Psoas muscle (tissue), 8 donors: Measurements from ENCODE around the gene PLCG2. TPM values are rescaled to one million over a fixed set of nuclear protein-coding genes. Genes with fewer than 3 reads are reported as not detected.

Experiments
- ATAC-seq, 4 donors: fragments of 200-7000 bp; cut with Tn5 transposase; one replicate each; pipeline ENCODE4 v1.9.1; 2020; ENCODE audit warnings: moderate library complexity in 3 of 4, mild to moderate bottlenecking in 2 of 4
- DNase-seq, 2 donors: peaks; one replicate each; pipeline ENCODE4 v3.0.0-alpha.2; 2020
- H3K27ac ChIP-seq: fragments of 200-600 bp; one replicate; pipeline ENCODE4 v1.8.0; 2022
- H3K27me3 ChIP-seq, 3 donors: fragments of 200-600 bp in 1 of 3; one replicate each; pipeline versions ENCODE4 v1.6.1 to v1.8.0; 2013 to 2022; ENCODE audit warnings: low read length in 2 of 3, mild to moderate bottlenecking in 2 of 3, moderate library complexity in 1 of 3; ENCODE audit not compliant: insufficient read depth in 3 of 3
- H3K36me3 ChIP-seq, 2 donors: fragments of 200-600 bp in 1 of 2; one replicate each; pipeline versions ENCODE4 v1.6.1 to v1.8.0; 2013 to 2022; ENCODE audit warnings: low read depth in 1 of 2, mild to moderate bottlenecking in 1 of 2, moderate library complexity in 1 of 2; ENCODE audit not compliant: insufficient read depth in 1 of 2
- H3K4me1 ChIP-seq: fragments of 200-600 bp; one replicate; pipeline ENCODE4 v1.8.0; 2022
- H3K4me3 ChIP-seq: fragments of 200-600 bp; one replicate; pipeline ENCODE4 v1.8.0; 2022; ENCODE audit warnings: mild to moderate bottlenecking
- H3K9me3 ChIP-seq: fragments of 200-600 bp; one replicate; pipeline ENCODE4 v1.8.0; 2022
- WGBS, 3 donors: extraction: QIAGEN DNeasy Blood & Tissue Kit; methylation state at CpG; one replicate each; pipeline versions ENCODE4 v1.1.6 to v1.1.7; 2013; 5-methylcytosine and 5-hydroxymethylcytosine counted together
- intact Hi-C, 2 donors: fragments of 100-400 bp; cut with DNase I; formaldehyde crosslinking; loops; one replicate each; pipeline versions ENCODE4 v1.11.0 to v1.14.2; 2022
- polyA plus RNA-seq, 3 donors: library from polyadenylated mRNA; stranded (reverse); fragments of 200-250 nt; gene quantifications; one replicate each; pipeline ENCODE4 v1.2.3, GENCODE V29; 2013
- total RNA-seq, 4 donors: library from RNA; stranded (reverse); fragmentation: NEBNext Ultra II Directional in 2 of 4; extraction: Animal tissue kit (Norgen Biotek cat#: 25700) in 2 of 4; gene quantifications; one replicate each; pipeline versions ENCODE4 v1.2.1 to v1.2.4, GENCODE V29; 2021 to 2023
- TF ChIP-seq, protein P1 (sequence below): fragments of 200-600 bp; IDR thresholded peaks from one replicate; pipeline ENCODE4 v1.8.0; 2022; ENCODE audit warnings: antibody characterized with exemption
- donor health status: healthy with polysubstance abuse.
- donor health status: DM: no; HTN: no; CAD: no; lungs with moderate emphysema.
- donor health status: Bipolar disorder and iron deficiency.
- donor health status: healthy.
- donor health status: DM: yes; HTN: yes; CAD: no.
- donor health status: DM: no; HTN: no; CAD: no.
- donor health status: DM: no; HTN: no; CAD: no.
- donor health status: DM: yes; HTN: yes; CAD: no.

The PLCG2 gene
- total and polyA plus RNA-seq, 7 donors: 0.96 to 4.8 (median 2.5) TPM

DNA sequence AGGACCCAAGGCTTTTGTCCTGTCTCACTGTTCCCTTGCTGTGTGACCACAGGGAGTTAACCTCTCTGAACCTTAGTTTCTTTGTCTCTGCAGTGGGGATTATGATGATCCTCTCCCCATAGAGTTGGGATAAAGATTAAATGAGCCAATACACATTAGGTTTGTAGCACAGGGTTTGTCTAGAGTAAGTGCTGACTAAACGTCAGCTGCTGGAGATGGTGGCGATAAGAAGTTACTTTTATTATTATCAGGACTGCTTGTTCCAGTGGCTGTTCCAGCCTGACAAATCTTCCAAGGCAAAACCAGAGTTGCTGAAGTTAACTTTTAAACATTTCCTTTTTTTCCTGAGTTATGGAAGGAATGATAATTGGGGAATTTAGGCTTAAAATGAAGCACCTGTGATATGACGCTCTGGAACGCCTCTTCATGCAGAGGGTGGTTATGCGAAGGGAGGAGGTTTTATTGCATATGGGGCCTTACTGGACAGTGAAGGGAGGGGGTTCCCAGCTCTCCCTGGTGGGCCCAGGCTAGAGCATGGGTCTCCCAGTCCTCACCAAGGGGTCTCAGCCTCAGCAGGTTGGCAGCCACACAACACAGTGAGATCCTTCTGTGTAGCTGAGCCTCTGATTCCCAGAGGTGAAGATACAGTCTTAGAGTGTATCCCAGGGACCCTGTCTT lies 35.8 kb downstream of the PLCG2 start:
- H3K4me3 ChIP-seq: no peak overlapping the region
- TF ChIP-seq, protein P1, sequence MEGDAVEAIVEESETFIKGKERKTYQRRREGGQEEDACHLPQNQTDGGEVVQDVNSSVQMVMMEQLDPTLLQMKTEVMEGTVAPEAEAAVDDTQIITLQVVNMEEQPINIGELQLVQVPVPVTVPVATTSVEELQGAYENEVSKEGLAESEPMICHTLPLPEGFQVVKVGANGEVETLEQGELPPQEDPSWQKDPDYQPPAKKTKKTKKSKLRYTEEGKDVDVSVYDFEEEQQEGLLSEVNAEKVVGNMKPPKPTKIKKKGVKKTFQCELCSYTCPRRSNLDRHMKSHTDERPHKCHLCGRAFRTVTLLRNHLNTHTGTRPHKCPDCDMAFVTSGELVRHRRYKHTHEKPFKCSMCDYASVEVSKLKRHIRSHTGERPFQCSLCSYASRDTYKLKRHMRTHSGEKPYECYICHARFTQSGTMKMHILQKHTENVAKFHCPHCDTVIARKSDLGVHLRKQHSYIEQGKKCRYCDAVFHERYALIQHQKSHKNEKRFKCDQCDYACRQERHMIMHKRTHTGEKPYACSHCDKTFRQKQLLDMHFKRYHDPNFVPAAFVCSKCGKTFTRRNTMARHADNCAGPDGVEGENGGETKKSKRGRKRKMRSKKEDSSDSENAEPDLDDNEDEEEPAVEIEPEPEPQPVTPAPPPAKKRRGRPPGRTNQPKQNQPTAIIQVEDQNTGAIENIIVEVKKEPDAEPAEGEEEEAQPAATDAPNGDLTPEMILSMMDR: no peak
- ATAC-seq (no peak), DNase-seq (no peak)
- intact Hi-C loops: no loop called here
- WGBS, 3 donors: 32 to 39% (median 38%) methylated on average over 5 of the region's 5 CpGs
- peaks cover 0 to 2% (median 0%) of the 10 kb centered on the region in 3 donors for H3K27me3 ChIP-seq
- no peaks in the 10 kb centered on the region for H3K4me1 ChIP-seq
- H3K9me3 ChIP-seq: no peaks in the 10 kb centered on the region
- H3K36me3 ChIP-seq: no peaks in the 10 kb centered on the region
- H3K27ac ChIP-seq: no peak overlapping the region

DNA sequence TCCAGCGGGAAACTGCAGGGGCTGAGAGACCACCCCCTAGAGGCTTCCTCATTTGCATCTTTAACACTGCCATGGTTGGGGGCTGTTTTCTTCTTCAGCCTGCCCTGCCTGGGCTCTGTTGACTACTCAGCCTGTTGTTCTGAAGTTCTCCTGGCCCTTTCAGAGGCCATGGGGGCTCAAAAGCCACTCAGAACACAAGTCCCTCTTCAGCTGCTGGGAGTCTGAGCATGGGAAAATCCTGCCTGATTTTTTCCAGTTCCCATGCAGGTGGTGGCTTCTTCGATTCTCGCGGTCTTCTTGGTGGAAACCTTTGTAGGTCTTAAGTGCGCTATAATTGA lies 36.3 kb downstream of the PLCG2 start:
- no peak for DNase-seq
- 64 to 65% (median 65%) methylated on average over 5 of the region's 5 CpGs for whole genome bisulfite sequencing, 3 donors
- TF ChIP-seq, protein P1: no peak

DNA sequence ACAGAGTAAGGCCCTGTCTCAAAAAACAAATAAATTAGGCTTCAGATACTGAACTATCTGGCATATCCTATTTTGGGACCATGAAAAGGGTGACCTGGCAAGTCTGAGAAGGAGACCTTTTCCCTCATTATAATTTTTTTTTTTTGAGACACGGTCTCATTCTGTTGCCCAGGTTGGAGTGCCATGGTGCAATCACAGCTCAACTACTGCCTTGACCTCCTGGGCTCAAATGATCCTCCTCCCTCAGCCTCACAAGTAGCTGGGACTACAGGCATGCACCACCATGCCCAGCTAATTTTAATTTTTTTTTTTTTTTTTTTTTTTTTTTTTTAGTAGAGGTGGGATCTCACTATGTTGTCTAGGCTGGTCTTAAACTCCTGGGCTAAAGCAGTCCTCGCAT lies 37.3 kb downstream of the PLCG2 start:
- H3K27me3 ChIP-seq: peaks cover 0 to 4% (median 0%) of the 10 kb centered on the region in 3 donors
- H3K27ac ChIP-seq: no peak overlapping the region
- ATAC-seq (no peak), DNase-seq (no peak)
- intact Hi-C loops: no loop called here
- no peak overlapping the region for H3K4me3 ChIP-seq
- no peaks in the 10 kb centered on the region for H3K9me3 ChIP-seq
- TF ChIP-seq, protein P1: no peak
- WGBS, 3 donors: 75 to 83% (median 76%) methylated on average over 2 of the region's 2 CpGs
- H3K36me3 ChIP-seq: no peaks in the 10 kb centered on the region
- H3K4me1 ChIP-seq: no peaks in the 10 kb centered on the region

More for the DNA sequence above, 36.3 kb downstream of the PLCG2 start:
- Histone ChIP-seq H3K36me3 (no peaks in the 10 kb centered on the region), H3K4me3 (no peak overlapping the region), H3K27ac (no peak overlapping the region), H3K9me3 (no peaks in the 10 kb centered on the region), H3K4me1 (no peaks in the 10 kb centered on the region), H3K27me3 (peaks cover 0 to 2% (median 0%) of the 10 kb centered on the region in 3 donors)
- no peak for ATAC-seq
- intact Hi-C loops: no loop called here

DNA sequence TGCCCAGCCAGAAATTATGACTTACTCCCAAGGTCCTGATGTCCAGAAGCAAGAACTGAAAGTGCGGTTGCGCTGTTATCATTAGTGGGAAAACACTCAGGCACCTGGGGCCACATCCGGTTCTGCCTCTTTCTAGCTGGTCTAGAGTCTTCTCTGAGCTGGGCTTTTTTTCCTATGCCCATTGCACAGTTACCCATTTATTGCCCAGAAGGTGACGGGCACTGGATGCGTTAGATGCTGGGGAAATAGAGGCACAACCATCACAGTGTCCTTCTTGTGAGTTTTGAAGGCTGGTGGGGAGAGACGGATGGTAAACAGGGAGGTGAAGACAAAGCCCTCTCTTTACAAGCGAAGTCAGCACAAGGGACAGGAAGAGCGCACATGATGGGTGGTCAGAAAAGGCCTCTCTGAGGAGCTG lies 37.7 kb downstream of the PLCG2 start:
- H3K27me3 ChIP-seq: peaks cover 0 to 4% (median 0%) of the 10 kb centered on the region in 3 donors
- ATAC-seq: no peak
- intact Hi-C loops: no loop called here
- DNase-seq: no peak
- no peaks in the 10 kb centered on the region for H3K4me1 ChIP-seq
- H3K27ac ChIP-seq: no peak overlapping the region
- no peaks in the 10 kb centered on the region for H3K9me3 ChIP-seq
- no peaks in the 10 kb centered on the region for H3K36me3 ChIP-seq
- 87 to 92% (median 91%) methylated on average over 8 of the region's 8 CpGs for WGBS, 3 donors
- no peak overlapping the region for H3K4me3 ChIP-seq
- TF ChIP-seq, protein P1: no peak

DNA sequence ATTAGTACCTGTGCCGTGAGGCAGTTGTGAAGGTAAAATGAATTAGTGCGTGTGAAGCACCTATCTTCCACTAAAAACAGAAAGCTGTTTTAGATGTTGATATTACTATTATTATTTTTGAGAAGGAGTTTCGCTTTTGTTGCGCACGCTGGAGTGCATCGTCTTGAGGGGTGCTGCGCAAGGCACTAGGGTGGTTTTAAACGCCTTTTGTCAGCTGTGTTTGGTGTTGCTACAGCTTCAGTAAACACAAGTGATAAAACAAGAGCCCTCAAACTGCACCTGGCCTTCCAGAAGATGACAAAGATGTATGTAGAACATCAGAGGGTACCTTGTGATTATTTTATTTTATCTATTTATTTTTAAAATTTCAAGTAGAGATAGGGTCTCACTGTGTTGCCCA lies 38.2 kb downstream of the PLCG2 start:
- H3K9me3 ChIP-seq: no peaks in the 10 kb centered on the region
- no peaks in the 10 kb centered on the region for H3K4me1 ChIP-seq
- 89 to 95% (median 89%) methylated on average over 8 of the region's 8 CpGs for WGBS, 3 donors
- intact Hi-C loops: no loop called here
- no peaks in the 10 kb centered on the region for H3K36me3 ChIP-seq
- DNase-seq (no peak), ATAC-seq (no peak)
- TF ChIP-seq, protein P1: no peak
- H3K27ac ChIP-seq: no peak overlapping the region
- H3K27me3 ChIP-seq: peaks cover 0 to 4% (median 0%) of the 10 kb centered on the region in 3 donors
- H3K4me3 ChIP-seq: no peak overlapping the region
